SK-N-SH treated with all-trans-retinoic acid at 6 μM for 48 hours (cell line): ENCODE results near the gene PSMC3.

Source experiments
- ATAC-seq: fragments of 200-7000 bp; cut with Tn5 transposase; 3 replicates; pipeline ENCODE4 v1.9.1; 2020; ENCODE audit warnings: mild to moderate bottlenecking, moderate library complexity
- ARNTL ChIP-seq: fragments of 450-650 bp; formaldehyde crosslinking; IDR thresholded peaks from 2 replicates; pipeline ENCODE4 v1.5.0; 2020; ENCODE audit warnings: low read depth, mild to moderate bottlenecking, moderate library complexity, borderline replicate concordance
- CSDC2 ChIP-seq: fragments of 250-450 bp; sonication (Bioruptor Pico); IDR thresholded peaks from 2 replicates; pipeline ENCODE4 v1.5.0; 2020; ENCODE audit warnings: mild to moderate bottlenecking, moderate library complexity
- ESRRG ChIP-seq: fragments of 250-450 bp; sonication (Bioruptor Pico); IDR thresholded peaks from 2 replicates; pipeline ENCODE4 v1.6.1; 2021; ENCODE audit warnings: mild to moderate bottlenecking
- GLIS3 ChIP-seq: fragments of 250-450 bp; sonication (Bioruptor Pico); IDR thresholded peaks from 2 replicates; pipeline ENCODE4 v1.5.0; 2020; ENCODE audit warnings: mild to moderate bottlenecking, moderate library complexity
- ISL1 ChIP-seq: fragments of 250-450 bp; sonication (Bioruptor Pico); IDR thresholded peaks from 2 replicates; pipeline ENCODE4 v2.1.2; 2022; ENCODE audit warnings: mild to moderate bottlenecking, moderate library complexity
- OSR1 ChIP-seq: fragments of 250-450 bp; sonication (Bioruptor Pico); IDR thresholded peaks from 2 replicates; pipeline ENCODE4 v1.8.0; 2022; ENCODE audit warnings: moderate library complexity, mild to moderate bottlenecking, inconsistent platforms
- RARB ChIP-seq: fragments of 250-450 bp; sonication (Bioruptor Pico); IDR thresholded peaks from 2 replicates; pipeline ENCODE4 v1.8.0; 2021; ENCODE audit warnings: mild to moderate bottlenecking, moderate library complexity
- SNAI2 ChIP-seq: fragments of 250-450 bp; sonication (Bioruptor Pico); IDR thresholded peaks from 2 replicates; pipeline ENCODE4 v1.5.0; 2020; ENCODE audit warnings: mild to moderate bottlenecking, moderate library complexity
- TCF4 ChIP-seq: fragments of 250-450 bp; sonication (Bioruptor Pico); IDR thresholded peaks from 2 replicates; pipeline ENCODE4 v1.8.0; 2021; ENCODE audit warnings: mild to moderate bottlenecking, moderate library complexity, borderline replicate concordance
- TOX ChIP-seq: fragments of 250-450 bp; sonication (Bioruptor Pico); IDR thresholded peaks from 2 replicates; pipeline ENCODE4 v1.8.0; 2021; ENCODE audit warnings: mild to moderate bottlenecking, moderate library complexity, borderline replicate concordance
- ZC3H10 ChIP-seq: fragments of 250-450 bp; sonication (Bioruptor Pico); IDR thresholded peaks from 2 replicates; pipeline ENCODE4 v1.5.1; 2021; ENCODE audit warnings: mild to moderate bottlenecking, moderate library complexity
- ZFP30 ChIP-seq: fragments of 450-650 bp; formaldehyde crosslinking; IDR thresholded peaks from 2 replicates; pipeline ENCODE4 v1.5.0; 2022; ENCODE audit warnings: mild to moderate bottlenecking, moderate library complexity
- ZNF70 ChIP-seq: fragments of 450-650 bp; formaldehyde crosslinking; IDR thresholded peaks from 2 replicates; pipeline ENCODE4 v1.5.0; 2020; ENCODE audit warnings: mild to moderate bottlenecking, moderate library complexity
- TF ChIP-seq, protein P1 (sequence below): fragments of 250-450 bp; sonication (Bioruptor Pico); IDR thresholded peaks from 2 replicates; pipeline ENCODE4 v1.5.1; 2021; ENCODE audit warnings: mild to moderate bottlenecking, moderate library complexity
- TF ChIP-seq, protein P2 (sequence below): fragments of 250-450 bp; sonication (Bioruptor Pico); IDR thresholded peaks from 2 replicates; pipeline ENCODE4 v1.5.1; 2020; ENCODE audit warnings: low read depth, mild to moderate bottlenecking, moderate library complexity
- TF ChIP-seq, protein P3 (sequence below): fragments of 250-450 bp; sonication (Bioruptor Pico); IDR thresholded peaks from 2 replicates; pipeline ENCODE4 v1.8.0; 2020; ENCODE audit warnings: mild to moderate bottlenecking, moderate library complexity, borderline replicate concordance
- TF ChIP-seq, protein P4 (sequence below): fragments of 250-450 bp; sonication (Bioruptor Pico); IDR thresholded peaks from 2 replicates; pipeline ENCODE4 v1.5.0; 2020; ENCODE audit warnings: mild to moderate bottlenecking, moderate library complexity
- TF ChIP-seq, protein P5 (sequence below): fragments of 250-450 bp; sonication (Bioruptor Pico); IDR thresholded peaks from 2 replicates; pipeline ENCODE4 v1.8.0; 2021; ENCODE audit warnings: low read depth, mild to moderate bottlenecking, moderate library complexity, borderline replicate concordance

The PSMC3 gene

DNA sequence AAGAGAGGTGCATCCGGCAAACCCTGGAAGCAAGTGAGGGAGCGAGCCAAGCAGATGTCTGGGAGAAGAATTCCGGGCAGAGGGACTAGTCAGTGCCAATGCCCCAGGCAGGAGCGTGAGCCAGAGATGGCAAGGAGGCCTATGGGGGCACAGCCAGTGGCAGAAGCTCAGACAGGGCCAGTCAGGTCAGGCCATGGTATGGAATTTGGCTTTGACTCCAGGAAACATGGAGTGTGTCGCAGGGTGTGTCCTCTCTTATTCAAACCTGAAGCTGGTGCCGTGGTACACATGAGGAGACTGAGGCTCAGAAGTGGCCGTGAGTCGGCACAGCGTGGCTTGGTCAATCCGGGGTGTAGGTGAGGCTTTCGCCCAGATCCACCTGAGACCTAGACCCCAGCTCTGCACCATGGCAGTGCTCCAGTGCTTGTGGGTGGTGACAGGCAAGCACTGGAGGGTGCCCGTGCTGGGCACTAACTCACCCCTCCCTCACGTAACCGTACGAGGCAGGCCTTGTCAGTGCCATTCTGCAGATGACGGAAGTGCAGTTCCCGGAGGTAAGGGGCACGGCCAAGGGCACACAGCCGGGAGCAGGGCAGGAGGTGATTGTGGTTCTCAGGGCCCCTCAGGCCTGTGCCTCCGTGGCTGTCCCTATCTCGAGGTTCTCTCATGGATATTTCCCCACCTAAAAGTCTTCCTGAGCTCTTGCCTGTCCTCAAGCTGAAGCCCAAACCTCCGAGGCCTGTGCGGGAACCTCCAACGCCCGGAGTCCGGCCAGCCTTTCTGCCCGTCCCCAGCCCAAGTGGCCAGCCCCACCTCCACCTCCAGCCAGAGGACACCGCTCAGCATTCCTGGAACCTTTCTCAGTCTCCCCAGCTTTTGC is 37.3 kb downstream of the PSMC3 start:
- TF ChIP-seq, protein P1, sequence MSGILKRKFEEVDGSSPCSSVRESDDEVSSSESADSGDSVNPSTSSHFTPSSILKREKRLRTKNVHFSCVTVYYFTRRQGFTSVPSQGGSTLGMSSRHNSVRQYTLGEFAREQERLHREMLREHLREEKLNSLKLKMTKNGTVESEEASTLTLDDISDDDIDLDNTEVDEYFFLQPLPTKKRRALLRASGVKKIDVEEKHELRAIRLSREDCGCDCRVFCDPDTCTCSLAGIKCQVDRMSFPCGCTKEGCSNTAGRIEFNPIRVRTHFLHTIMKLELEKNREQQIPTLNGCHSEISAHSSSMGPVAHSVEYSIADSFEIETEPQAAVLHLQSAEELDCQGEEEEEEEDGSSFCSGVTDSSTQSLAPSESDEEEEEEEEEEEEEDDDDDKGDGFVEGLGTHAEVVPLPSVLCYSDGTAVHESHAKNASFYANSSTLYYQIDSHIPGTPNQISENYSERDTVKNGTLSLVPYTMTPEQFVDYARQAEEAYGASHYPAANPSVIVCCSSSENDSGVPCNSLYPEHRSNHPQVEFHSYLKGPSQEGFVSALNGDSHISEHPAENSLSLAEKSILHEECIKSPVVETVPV (CRISPR knock-in tag), result no peak
- no peak for TF ChIP-seq TOX (CRISPR knock-in tag)
- no peak for TF ChIP-seq ESRRG (CRISPR knock-in tag)
- TF ChIP-seq, protein P2, sequence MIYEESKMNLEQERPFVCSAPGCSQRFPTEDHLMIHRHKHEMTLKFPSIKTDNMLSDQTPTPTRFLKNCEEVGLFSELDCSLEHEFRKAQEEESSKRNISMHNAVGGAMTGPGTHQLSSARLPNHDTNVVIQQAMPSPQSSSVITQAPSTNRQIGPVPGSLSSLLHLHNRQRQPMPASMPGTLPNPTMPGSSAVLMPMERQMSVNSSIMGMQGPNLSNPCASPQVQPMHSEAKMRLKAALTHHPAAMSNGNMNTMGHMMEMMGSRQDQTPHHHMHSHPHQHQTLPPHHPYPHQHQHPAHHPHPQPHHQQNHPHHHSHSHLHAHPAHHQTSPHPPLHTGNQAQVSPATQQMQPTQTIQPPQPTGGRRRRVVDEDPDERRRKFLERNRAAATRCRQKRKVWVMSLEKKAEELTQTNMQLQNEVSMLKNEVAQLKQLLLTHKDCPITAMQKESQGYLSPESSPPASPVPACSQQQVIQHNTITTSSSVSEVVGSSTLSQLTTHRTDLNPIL (CRISPR knock-in tag), result no peak
- TF ChIP-seq, protein P3, sequence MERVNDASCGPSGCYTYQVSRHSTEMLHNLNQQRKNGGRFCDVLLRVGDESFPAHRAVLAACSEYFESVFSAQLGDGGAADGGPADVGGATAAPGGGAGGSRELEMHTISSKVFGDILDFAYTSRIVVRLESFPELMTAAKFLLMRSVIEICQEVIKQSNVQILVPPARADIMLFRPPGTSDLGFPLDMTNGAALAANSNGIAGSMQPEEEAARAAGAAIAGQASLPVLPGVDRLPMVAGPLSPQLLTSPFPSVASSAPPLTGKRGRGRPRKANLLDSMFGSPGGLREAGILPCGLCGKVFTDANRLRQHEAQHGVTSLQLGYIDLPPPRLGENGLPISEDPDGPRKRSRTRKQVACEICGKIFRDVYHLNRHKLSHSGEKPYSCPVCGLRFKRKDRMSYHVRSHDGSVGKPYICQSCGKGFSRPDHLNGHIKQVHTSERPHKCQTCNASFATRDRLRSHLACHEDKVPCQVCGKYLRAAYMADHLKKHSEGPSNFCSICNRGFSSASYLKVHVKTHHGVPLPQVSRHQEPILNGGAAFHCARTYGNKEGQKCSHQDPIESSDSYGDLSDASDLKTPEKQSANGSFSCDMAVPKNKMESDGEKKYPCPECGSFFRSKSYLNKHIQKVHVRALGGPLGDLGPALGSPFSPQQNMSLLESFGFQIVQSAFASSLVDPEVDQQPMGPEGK (CRISPR knock-in tag), result no peak
- TF ChIP-seq, protein P4, sequence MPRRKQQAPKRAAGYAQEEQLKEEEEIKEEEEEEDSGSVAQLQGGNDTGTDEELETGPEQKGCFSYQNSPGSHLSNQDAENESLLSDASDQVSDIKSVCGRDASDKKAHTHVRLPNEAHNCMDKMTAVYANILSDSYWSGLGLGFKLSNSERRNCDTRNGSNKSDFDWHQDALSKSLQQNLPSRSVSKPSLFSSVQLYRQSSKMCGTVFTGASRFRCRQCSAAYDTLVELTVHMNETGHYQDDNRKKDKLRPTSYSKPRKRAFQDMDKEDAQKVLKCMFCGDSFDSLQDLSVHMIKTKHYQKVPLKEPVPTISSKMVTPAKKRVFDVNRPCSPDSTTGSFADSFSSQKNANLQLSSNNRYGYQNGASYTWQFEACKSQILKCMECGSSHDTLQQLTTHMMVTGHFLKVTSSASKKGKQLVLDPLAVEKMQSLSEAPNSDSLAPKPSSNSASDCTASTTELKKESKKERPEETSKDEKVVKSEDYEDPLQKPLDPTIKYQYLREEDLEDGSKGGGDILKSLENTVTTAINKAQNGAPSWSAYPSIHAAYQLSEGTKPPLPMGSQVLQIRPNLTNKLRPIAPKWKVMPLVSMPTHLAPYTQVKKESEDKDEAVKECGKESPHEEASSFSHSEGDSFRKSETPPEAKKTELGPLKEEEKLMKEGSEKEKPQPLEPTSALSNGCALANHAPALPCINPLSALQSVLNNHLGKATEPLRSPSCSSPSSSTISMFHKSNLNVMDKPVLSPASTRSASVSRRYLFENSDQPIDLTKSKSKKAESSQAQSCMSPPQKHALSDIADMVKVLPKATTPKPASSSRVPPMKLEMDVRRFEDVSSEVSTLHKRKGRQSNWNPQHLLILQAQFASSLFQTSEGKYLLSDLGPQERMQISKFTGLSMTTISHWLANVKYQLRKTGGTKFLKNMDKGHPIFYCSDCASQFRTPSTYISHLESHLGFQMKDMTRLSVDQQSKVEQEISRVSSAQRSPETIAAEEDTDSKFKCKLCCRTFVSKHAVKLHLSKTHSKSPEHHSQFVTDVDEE (CRISPR knock-in tag), result no peak
- no peak for TF ChIP-seq ZC3H10 (CRISPR knock-in tag)
- TF ChIP-seq TCF4, result no peak
- no peak for TF ChIP-seq GLIS3 (CRISPR knock-in tag)
- no peak for TF ChIP-seq ZFP30
- TF ChIP-seq CSDC2 (CRISPR knock-in tag), result no peak
- TF ChIP-seq ARNTL (CRISPR knock-in tag), result no peak
- no peak for TF ChIP-seq RARB (CRISPR knock-in tag)
- no peak for TF ChIP-seq OSR1 (CRISPR knock-in tag)
- TF ChIP-seq, protein P5, sequence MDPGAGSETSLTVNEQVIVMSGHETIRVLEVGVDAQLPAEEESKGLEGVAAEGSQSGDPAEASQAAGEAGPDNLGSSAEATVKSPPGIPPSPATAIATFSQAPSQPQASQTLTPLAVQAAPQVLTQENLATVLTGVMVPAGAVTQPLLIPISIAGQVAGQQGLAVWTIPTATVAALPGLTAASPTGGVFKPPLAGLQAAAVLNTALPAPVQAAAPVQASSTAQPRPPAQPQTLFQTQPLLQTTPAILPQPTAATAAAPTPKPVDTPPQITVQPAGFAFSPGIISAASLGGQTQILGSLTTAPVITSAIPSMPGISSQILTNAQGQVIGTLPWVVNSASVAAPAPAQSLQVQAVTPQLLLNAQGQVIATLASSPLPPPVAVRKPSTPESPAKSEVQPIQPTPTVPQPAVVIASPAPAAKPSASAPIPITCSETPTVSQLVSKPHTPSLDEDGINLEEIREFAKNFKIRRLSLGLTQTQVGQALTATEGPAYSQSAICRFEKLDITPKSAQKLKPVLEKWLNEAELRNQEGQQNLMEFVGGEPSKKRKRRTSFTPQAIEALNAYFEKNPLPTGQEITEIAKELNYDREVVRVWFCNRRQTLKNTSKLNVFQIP (CRISPR knock-in tag), result no peak
- TF ChIP-seq ZNF70, result no peak
- ATAC-seq, result no peak

DNA sequence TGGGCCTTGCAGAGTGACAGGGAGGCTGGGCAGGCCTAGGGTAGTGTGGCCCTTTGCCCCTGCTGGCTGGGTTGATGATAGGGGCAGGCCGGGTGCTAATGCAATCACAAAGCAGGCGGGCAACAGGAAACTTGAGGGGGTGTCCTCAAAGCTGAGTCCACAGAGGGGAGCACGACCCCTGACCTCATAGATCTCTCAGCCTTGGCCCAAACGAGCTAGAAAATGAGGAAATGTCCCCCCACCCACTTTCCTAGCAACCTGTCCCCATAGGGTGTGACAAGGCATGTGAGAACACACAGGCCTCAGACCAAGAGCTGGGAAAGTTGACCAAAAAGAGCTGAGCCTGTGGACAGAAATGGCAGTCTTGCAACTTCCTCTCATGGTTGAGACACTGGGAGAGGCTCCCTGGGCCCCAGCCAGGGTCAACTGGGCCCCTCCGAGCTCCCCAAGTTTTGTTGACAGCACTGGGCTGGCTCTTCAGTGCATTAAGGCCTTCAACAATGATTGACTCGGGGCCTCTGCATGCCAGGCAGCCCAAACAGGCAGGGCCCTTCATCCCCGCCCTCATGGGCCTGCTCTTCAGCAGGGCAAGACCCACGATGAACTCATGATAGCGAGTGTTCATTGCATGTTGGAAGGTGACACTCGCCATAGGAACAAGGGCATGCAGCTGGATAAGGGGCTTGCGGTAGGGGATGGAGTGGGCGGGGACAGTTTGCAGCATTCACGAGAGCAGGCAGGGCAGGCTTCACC is 38.1 kb downstream of the PSMC3 start:
- ATAC-seq, result no peak
- no peak for TF ChIP-seq CSDC2 (CRISPR knock-in tag)
- TF ChIP-seq TOX (CRISPR knock-in tag), result no peak
- no peak for TF ChIP-seq SNAI2 (CRISPR knock-in tag)
- no peak for TF ChIP-seq GLIS3 (CRISPR knock-in tag)
- TF ChIP-seq, protein P2 (CRISPR knock-in tag), result no peak
- TF ChIP-seq, protein P4 (CRISPR knock-in tag), result no peak
- no peak for TF ChIP-seq ISL1 (CRISPR knock-in tag)
- TF ChIP-seq ZFP30, result no peak
